Stimulated activated CD4-positive, alpha-beta T cell treated with anti-CD3 and anti-CD28 coated beads, Interleukin-15, amount 100 ng/mL, for 1 hour (primary cell): ENCODE data around the gene GABBR2.

Experiments used
- DNase-seq, 2 donors: peaks; one replicate each; pipeline ENCODE4 v3.0.0-alpha.2; 2020; ENCODE audit warnings: low read depth in 1 of 2, low spot score in 1 of 2

The GABBR2 gene

GRCh38 chr9:98721643-98722042, 12.9 kb upstream of the GABBR2 start:
- no peak for DNase-seq

GRCh38 chr9:98720402-98720801, 11.7 kb upstream of the GABBR2 start:
- no peak for DNase-seq

GRCh38 chr9:98719055-98719454, 10.3 kb upstream of the GABBR2 start:
- DNase-seq: no peak

- DNase-seq: no peak
Observed at GRCh38 chr9:98714833-98715232, 6.1 kb upstream of the GABBR2 start.

GRCh38 chr9:98712987-98713386, 4.3 kb upstream of the GABBR2 start:
- no peak for DNase-seq

- no peak for DNase-seq
Observed at GRCh38 chr9:98709968-98710965, 1.5 kb upstream of the GABBR2 start.

- no peak for DNase-seq
Observed at GRCh38 chr9:98708103-98708932, 417 bp downstream of the GABBR2 start.

- DNase-seq: no peak
Observed at GRCh38 chr9:98707166-98708102, 1.3 kb downstream of the GABBR2 start.

- no peak for DNase-seq
Observed at GRCh38 chr9:98706651-98707165, 2.0 kb downstream of the GABBR2 start.

- DNase-seq: no peak
Observed at GRCh38 chr9:98702835-98703380, 5.8 kb downstream of the GABBR2 start.

GRCh38 chr9:98702340-98702739, 6.4 kb downstream of the GABBR2 start:
- no peak for DNase-seq

- no peak for DNase-seq
Observed at GRCh38 chr9:98701576-98701975, 7.2 kb downstream of the GABBR2 start.

- no peak for DNase-seq
Observed at GRCh38 chr9:98700801-98701200, 7.9 kb downstream of the GABBR2 start.

GRCh38 chr9:98698856-98699255, 9.9 kb downstream of the GABBR2 start:
- no peak for DNase-seq

- no peak for DNase-seq
Observed at GRCh38 chr9:98694943-98695342, 13.8 kb downstream of the GABBR2 start.

- no peak for DNase-seq
Observed at GRCh38 chr9:98692392-98692791, 16.3 kb downstream of the GABBR2 start.

GRCh38 chr9:98691890-98692289, 16.8 kb downstream of the GABBR2 start:
- no peak for DNase-seq

GRCh38 chr9:98690686-98691085, 18.0 kb downstream of the GABBR2 start:
- no peak for DNase-seq

GRCh38 chr9:98688710-98689495, 19.8 kb downstream of the GABBR2 start:
- no peak for DNase-seq

- no peak for DNase-seq
Observed at GRCh38 chr9:98687911-98688310, 20.8 kb downstream of the GABBR2 start.
